Tibial nerve (tissue), 3 donors: ENCODE measurements around the gene SHISA6.

ENCODE experiments used
- POLR2A ChIP-seq, 2 donors: fragments of 450-650 bp; IDR thresholded peaks; one replicate each; pipeline ENCODE4 v1.6.1; 2017; ENCODE audit warnings: antibody characterized with exemption in 2 of 2, mild to moderate bottlenecking in 2 of 2, moderate library complexity in 2 of 2
- TF ChIP-seq, protein P1 (sequence below), 5 experiments: fragments of 200-600 bp in 3 of 5; fragments of 450-650 bp in 2 of 5; sonication (generic) in 3 of 5; IDR thresholded peaks; one replicate each; pipeline ENCODE4 v1.5.1; 2016 to 2019; ENCODE audit warnings: antibody characterized with exemption in 5 of 5, mild to moderate bottlenecking in 3 of 5, moderate library complexity in 2 of 5

- TF ChIP-seq, protein P1, sequence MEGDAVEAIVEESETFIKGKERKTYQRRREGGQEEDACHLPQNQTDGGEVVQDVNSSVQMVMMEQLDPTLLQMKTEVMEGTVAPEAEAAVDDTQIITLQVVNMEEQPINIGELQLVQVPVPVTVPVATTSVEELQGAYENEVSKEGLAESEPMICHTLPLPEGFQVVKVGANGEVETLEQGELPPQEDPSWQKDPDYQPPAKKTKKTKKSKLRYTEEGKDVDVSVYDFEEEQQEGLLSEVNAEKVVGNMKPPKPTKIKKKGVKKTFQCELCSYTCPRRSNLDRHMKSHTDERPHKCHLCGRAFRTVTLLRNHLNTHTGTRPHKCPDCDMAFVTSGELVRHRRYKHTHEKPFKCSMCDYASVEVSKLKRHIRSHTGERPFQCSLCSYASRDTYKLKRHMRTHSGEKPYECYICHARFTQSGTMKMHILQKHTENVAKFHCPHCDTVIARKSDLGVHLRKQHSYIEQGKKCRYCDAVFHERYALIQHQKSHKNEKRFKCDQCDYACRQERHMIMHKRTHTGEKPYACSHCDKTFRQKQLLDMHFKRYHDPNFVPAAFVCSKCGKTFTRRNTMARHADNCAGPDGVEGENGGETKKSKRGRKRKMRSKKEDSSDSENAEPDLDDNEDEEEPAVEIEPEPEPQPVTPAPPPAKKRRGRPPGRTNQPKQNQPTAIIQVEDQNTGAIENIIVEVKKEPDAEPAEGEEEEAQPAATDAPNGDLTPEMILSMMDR (IDR thresholded peaks at IDR 0.05), result peak in 1 of 5 experiments; percentile 14
- TF ChIP-seq POLR2A (IDR thresholded peaks at IDR 0.05), result peak in 1 of 2 donors; percentile 28
Observed at GRCh38 chr17:11598274-11599221, 357.5 kb downstream of the SHISA6 start, which contains the start of gene DNAH9.
